Peyer's patch (tissue), 4 donors: Measurements from ENCODE around the gene HEXB.

ENCODE experiments used
- POLR2A ChIP-seq, 2 donors: fragments of 450-650 bp; IDR thresholded peaks; one replicate each; pipeline ENCODE4 v1.5.1; 2017; ENCODE audit warnings: antibody characterized with exemption in 2 of 2, mild to moderate bottlenecking in 2 of 2, moderate library complexity in 2 of 2
- TF ChIP-seq, protein P1 (sequence below), 6 experiments: fragments of 450-650 bp in 4 of 6; fragments of 200-600 bp in 2 of 6; sonication (generic) in 1 of 6; IDR thresholded peaks; one replicate each; pipeline ENCODE4 v1.5.1; 2017 to 2019; ENCODE audit warnings: antibody characterized with exemption in 6 of 6, mild to moderate bottlenecking in 3 of 6, moderate library complexity in 1 of 6

DNA sequence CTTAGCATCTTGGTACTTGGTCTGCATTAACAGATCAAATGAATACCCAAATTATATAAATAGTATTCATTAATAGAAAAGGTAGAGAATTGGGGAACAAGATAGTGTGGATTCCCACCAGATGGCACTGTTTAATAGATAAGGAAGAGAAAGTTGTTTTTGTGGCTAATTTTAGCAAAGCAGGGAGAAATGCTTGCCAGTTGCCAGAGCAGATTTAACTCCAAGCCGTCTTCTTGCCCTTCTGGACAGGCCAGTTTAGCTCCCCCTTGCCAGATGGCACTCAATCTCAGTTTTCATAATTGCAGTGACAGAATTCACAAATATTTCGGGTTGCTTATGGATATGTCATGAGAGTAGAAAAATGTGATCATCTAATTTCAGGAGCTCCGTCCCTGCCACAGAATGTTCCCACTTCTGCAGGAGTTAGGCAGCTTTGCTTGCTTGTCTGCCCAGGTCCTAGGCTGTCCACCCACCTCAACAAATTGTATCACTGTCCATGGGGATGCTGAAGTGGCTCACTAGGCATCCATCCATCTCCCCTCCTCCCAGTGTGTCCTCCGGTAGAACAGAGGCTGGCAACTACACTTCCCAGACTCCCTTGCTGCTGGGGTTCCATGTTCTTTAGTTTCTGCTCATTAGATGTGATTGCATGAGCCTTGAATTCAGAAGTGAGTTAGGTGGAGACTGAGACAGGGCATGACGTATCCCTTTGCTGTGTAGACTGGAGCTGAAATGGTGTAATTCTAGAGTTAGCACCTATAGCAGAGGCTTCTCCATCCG, 11.8 kb upstream of the HEXB start:
- TF ChIP-seq, protein P1, sequence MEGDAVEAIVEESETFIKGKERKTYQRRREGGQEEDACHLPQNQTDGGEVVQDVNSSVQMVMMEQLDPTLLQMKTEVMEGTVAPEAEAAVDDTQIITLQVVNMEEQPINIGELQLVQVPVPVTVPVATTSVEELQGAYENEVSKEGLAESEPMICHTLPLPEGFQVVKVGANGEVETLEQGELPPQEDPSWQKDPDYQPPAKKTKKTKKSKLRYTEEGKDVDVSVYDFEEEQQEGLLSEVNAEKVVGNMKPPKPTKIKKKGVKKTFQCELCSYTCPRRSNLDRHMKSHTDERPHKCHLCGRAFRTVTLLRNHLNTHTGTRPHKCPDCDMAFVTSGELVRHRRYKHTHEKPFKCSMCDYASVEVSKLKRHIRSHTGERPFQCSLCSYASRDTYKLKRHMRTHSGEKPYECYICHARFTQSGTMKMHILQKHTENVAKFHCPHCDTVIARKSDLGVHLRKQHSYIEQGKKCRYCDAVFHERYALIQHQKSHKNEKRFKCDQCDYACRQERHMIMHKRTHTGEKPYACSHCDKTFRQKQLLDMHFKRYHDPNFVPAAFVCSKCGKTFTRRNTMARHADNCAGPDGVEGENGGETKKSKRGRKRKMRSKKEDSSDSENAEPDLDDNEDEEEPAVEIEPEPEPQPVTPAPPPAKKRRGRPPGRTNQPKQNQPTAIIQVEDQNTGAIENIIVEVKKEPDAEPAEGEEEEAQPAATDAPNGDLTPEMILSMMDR (IDR thresholded peaks at IDR 0.05): peak in 4 of 6 experiments; percentile 29 to 47 (median 43)
- TF ChIP-seq POLR2A (IDR thresholded peaks at IDR 0.05): no peak
